Measurements from ENCODE around the gene FA2H.

DNA sequence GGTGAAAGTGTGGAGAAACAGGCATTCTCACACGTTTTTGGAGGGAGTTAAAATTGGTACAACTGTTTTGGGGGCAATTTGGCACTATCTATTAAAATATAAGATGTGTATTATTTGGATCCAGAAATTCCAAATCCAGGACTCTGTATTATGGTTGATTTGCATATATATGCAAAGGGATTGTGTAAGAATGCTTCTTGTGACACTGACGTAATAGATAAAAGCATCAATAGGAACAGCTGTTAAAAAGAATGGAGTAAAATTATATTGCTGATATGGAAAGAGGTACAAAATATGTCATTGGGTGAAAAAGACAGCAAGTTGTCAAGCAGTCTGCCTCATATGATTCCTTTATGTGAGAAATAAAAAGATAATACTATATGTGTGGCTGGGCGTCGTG lies 17.3 kb downstream of the FA2H start:
- TF ChIP-seq CTCF (IDR thresholded peaks at IDR 0.05) (no peak), POLR2A (IDR thresholded peaks at IDR 0.05) (no peak)
